ENCODE measurements around the gene CACNG7. TPM values are rescaled to one million over a fixed set of nuclear protein-coding genes. Genes with fewer than 3 reads are reported as not detected.

Gene CACNG7
- total RNA-seq, 1 experiment from 2014 or later, result 22.7 TPM

GRCh38 chr19:53903055-53903680, 5.9 kb upstream of the CACNG7 start:
- H3T11ph ChIP-seq (ENCODE audit: low read length), result peak overlapping the region; percentile 92
- no peak overlapping the region for H2AK5ac ChIP-seq (ENCODE audit: insufficient read length, low read length)
- Mint-ChIP-seq H3K4me3 (peak overlapping the region in 1 of 2 experiments; percentile 45; a peak in 2 of 5 replicates), H3K36me3 (ENCODE audit: insufficient read depth in 1 of 3, low read depth in 3 of 3) (peaks cover 10 to 13% (median 10%) of the 10 kb centered on the region in 3 experiments; a peak in 6 of 7 replicates), H3K27ac (peak overlapping the region in 2 of 3 experiments; percentile 36 to 94; a peak in 4 of 7 replicates), H3K27me3 (ENCODE audit: low read depth) (peaks cover 48% of the 10 kb centered on the region), H3K4me1 (peaks cover 32 to 47% of the 10 kb centered on the region in 2 experiments), H3K9me3 (no peaks in the 10 kb centered on the region; a peak in 1 of 5 replicates)
- H2BK5ac ChIP-seq (ENCODE audit: insufficient read length, low read length), result no peak overlapping the region
- H3K4ac ChIP-seq (ENCODE audit: low read depth, low read length), result no peak overlapping the region; the same call in 1 of the 2 replicates
- peaks cover 16% of the 10 kb centered on the region for H3K23me2 ChIP-seq (ENCODE audit: insufficient read length, low read depth, low read length, poor library complexity, severe bottlenecking)
- H3K9me3 ChIP-seq (ENCODE audit: control insufficient read depth, low read depth, low read length), result no peaks in the 10 kb centered on the region
- no peak overlapping the region for H3K9ac ChIP-seq (ENCODE audit: extremely low read depth, insufficient read length, low read length)
- DNase-seq, result peak; percentile 82
- no peak overlapping the region for H2BK120ac ChIP-seq (ENCODE audit: low read depth, low read length, poor library complexity, severe bottlenecking)
- no peaks in the 10 kb centered on the region for H3K79me1 ChIP-seq (ENCODE audit: insufficient read depth, low read depth, low read length, poor library complexity, severe bottlenecking)
- peak overlapping the region; percentile 98 for H2BK12ac ChIP-seq (ENCODE audit: insufficient read length, low read depth, low read length)
- TF ChIP-seq CTCF (conservative IDR thresholded peaks at IDR 0.05), result no peak
- peak overlapping the region; percentile 93 for H3K18ac ChIP-seq (ENCODE audit: insufficient read length, low read depth, low read length)
- no peaks in the 10 kb centered on the region for H4K20me1 ChIP-seq (ENCODE audit: control insufficient read depth, insufficient read depth, insufficient read length)
- H3K56ac ChIP-seq (ENCODE audit: insufficient read length, low read depth, low read length), result no peak overlapping the region
- no peak overlapping the region for H3K27ac ChIP-seq (ENCODE audit: insufficient read length, low read depth, low read length)
- H3K4me2 ChIP-seq (ENCODE audit: insufficient read depth, insufficient read length, low read length), result no peak overlapping the region
- no peak overlapping the region for H2BK15ac ChIP-seq (ENCODE audit: low read depth, low read length)
- H3K4me1 ChIP-seq (ENCODE audit: insufficient read depth, low read length), result peaks cover 4% of the 10 kb centered on the region; the same call in 1 of the 2 replicates
- no peak overlapping the region for H4K8ac ChIP-seq (replicated peaks; ENCODE audit: insufficient read length, low read depth, low read length)
- H4K91ac ChIP-seq (ENCODE audit: insufficient read length, low read depth, low read length), result no peak overlapping the region
- no CpG with 5 or more reads among the region's 4 CpGs for WGBS (ENCODE audit: extremely low coverage, insufficient read length, low lambda C conversion rate)
- H4K5ac ChIP-seq (ENCODE audit: insufficient read length, low read depth, low read length), result no peak overlapping the region
- H2BK20ac ChIP-seq (ENCODE audit: low read depth, low read length, poor library complexity, severe bottlenecking), result peak overlapping the region; percentile 76
- peak overlapping the region; percentile 90 for H3K14ac ChIP-seq (ENCODE audit: insufficient read depth, low read length)
- no peaks in the 10 kb centered on the region for H3K79me2 ChIP-seq (ENCODE audit: insufficient read depth, low read length)
- H3K27me3 ChIP-seq (ENCODE audit: insufficient read depth, low read length), result peaks cover 3% of the 10 kb centered on the region; the same call in 1 of the 2 replicates
- no peak overlapping the region for H3K23ac ChIP-seq (ENCODE audit: insufficient read length, low read depth, low read length)
- H2AFZ ChIP-seq (ENCODE audit: low read length), result no peak overlapping the region
